ENCODE measurements around the gene EIPR1. TPM values are rescaled to one million over a fixed set of nuclear protein-coding genes. Genes with fewer than 3 reads are reported as not detected.
A peak's percentile ranks its signal among the peaks of the same experiment; 100 is the strongest.

Gene EIPR1
- total RNA-seq, 1 donor from 2014 or later, result 32.0 TPM

DNA sequence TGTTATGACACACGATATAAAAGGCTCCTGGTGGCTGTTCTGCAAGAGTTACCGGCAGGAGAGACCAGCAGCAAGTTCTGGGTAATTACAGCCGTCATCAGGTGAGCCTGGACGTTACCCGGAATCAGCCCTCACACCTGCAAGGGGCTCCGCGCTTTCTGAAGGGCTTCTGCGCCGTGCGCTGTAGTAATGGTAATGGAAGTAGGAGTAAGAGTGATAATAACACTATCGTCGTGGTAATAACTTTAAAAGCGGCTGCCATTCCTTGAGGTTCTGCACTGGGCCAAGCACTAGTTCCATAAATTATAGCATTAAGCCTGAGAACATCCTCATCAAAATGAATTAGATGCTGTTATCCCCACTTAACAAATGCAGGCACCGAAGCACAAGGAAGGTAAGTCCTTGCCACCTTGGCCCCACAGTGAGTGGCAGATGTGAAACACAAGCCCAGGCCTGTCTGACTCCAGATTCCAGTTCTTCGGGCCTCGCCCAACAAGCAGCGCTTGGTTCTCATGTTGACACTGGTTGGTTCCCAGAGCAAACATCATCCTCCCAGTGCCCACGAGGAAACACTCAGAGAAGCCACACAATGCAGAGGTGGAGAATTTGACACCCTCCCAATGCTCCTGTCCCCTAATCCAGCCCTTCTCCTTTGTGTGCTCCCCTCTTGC lies 205.2 kb downstream of the EIPR1 start:
- Mint-ChIP-seq H3K9me3 (ENCODE audit: low read depth) (no peaks in the 10 kb centered on the region), H3K27me3 (no peaks in the 10 kb centered on the region), H3K27ac (no peak overlapping the region), H3K4me3 (ENCODE audit: low read depth) (no peak overlapping the region), H3K4me1 (ENCODE audit: low read depth) (peaks cover 7% of the 10 kb centered on the region), H3K36me3 (ENCODE audit: insufficient read depth) (peaks cover 6% of the 10 kb centered on the region)
- DNase-seq (ENCODE audit: low spot score, unreplicated experiment), result no peak
- TF ChIP-seq, protein P1, sequence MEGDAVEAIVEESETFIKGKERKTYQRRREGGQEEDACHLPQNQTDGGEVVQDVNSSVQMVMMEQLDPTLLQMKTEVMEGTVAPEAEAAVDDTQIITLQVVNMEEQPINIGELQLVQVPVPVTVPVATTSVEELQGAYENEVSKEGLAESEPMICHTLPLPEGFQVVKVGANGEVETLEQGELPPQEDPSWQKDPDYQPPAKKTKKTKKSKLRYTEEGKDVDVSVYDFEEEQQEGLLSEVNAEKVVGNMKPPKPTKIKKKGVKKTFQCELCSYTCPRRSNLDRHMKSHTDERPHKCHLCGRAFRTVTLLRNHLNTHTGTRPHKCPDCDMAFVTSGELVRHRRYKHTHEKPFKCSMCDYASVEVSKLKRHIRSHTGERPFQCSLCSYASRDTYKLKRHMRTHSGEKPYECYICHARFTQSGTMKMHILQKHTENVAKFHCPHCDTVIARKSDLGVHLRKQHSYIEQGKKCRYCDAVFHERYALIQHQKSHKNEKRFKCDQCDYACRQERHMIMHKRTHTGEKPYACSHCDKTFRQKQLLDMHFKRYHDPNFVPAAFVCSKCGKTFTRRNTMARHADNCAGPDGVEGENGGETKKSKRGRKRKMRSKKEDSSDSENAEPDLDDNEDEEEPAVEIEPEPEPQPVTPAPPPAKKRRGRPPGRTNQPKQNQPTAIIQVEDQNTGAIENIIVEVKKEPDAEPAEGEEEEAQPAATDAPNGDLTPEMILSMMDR (IDR thresholded peaks at IDR 0.05; ENCODE audit: unreplicated experiment), result no peak

DNA sequence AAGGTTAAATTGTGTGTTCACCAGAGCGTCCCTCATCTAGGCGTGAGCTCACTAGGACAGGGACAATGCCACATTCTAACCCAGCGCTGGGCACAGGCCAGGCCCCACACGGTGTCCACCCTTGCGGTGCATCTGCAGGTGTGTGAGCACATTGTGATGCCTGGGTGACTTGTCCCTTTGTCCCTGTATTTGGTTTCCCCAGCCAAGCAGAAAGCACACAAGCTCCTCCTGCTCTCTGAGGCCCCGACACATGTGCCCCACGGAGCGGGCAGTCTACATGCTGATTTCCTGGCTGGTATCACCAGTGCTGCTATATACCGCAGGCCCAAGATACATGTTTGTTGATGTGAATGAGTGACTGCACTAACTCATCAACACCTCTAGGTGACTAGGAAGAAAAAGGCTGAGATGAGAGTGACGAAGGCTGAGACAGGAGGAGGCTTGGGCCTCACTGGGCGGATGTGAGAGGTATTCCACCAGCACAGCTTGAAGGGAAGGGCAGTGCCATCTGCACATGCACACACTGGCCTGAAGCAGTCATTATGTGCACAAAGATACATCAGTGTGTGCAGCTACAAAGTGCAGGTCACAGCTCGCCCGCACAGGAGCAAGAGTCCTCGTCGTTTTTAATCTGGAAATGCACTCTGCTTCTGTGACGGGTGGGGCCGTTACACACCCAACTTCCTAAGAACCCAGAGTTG lies 205.9 kb downstream of the EIPR1 start:
- TF ChIP-seq, protein P1 (IDR thresholded peaks at IDR 0.05; ENCODE audit: unreplicated experiment), result no peak
- H3K27ac Mint-ChIP-seq, result no peak overlapping the region
- peaks cover 7% of the 10 kb centered on the region for H3K4me1 Mint-ChIP-seq (ENCODE audit: low read depth)
- DNase-seq (ENCODE audit: low spot score, unreplicated experiment), result no peak
- H3K27me3 Mint-ChIP-seq, result no peaks in the 10 kb centered on the region
- no peak overlapping the region for H3K4me3 Mint-ChIP-seq (ENCODE audit: low read depth)
- peaks cover 8% of the 10 kb centered on the region for H3K36me3 Mint-ChIP-seq (ENCODE audit: insufficient read depth)
- no peaks in the 10 kb centered on the region for H3K9me3 Mint-ChIP-seq (ENCODE audit: low read depth)

GRCh38 chr2:3170792-3171455 lies 206.7 kb downstream of the EIPR1 start:
- no peaks in the 10 kb centered on the region for H3K9me3 Mint-ChIP-seq (ENCODE audit: low read depth)
- TF ChIP-seq, protein P1 (IDR thresholded peaks at IDR 0.05; ENCODE audit: unreplicated experiment), result no peak
- H3K4me3 Mint-ChIP-seq (ENCODE audit: low read depth), result no peak overlapping the region
- peaks cover 13% of the 10 kb centered on the region for H3K36me3 Mint-ChIP-seq (ENCODE audit: insufficient read depth)
- H3K27ac Mint-ChIP-seq, result no peak overlapping the region
- H3K27me3 Mint-ChIP-seq, result no peaks in the 10 kb centered on the region
- H3K4me1 Mint-ChIP-seq (ENCODE audit: low read depth), result peaks cover 7% of the 10 kb centered on the region
- no peak for DNase-seq (ENCODE audit: low spot score, unreplicated experiment)

DNA sequence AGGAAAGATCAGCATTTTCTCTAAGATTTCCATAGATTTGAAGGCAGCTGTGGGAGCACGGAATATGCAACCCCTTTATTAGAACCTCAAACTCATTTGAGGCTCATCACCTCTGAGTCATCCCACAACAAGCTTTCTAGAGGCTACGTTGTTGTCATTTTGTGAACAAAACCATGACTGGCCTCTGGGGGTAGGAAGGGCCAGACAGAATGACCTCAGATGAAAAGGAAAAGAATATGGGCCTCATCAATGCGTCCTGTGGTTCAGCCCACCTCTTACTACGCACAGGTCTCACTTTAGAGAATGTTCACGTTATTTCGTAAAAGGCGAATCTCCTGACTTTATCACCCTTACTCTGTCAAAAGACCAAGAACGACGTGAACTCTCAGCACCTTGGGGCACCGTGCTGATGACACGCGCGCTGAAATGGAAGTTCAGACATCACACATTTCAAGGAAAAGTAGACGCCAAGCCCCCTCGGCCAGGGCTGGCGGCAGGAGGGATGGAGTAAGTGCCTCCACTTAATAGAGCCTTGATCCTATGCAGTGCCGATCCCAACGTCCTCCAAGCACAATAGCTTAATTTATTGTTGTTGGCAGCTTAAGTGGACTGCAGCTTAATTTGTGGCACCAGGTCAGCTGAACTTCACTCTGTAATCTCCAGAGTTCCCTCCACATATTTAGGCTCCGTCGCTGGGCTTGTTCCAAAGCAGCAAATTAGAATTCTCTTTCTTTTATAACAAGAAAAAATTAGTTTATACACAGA lies 208.3 kb downstream of the EIPR1 start:
- peaks cover 8% of the 10 kb centered on the region for H3K9me3 Mint-ChIP-seq (ENCODE audit: low read depth)
- no peak for DNase-seq (ENCODE audit: low spot score, unreplicated experiment)
- H3K27ac Mint-ChIP-seq, result peak overlapping the region; percentile 56
- TF ChIP-seq, protein P1 (IDR thresholded peaks at IDR 0.05; ENCODE audit: unreplicated experiment), result no peak
- H3K4me3 Mint-ChIP-seq (ENCODE audit: low read depth), result no peak overlapping the region
- H3K4me1 Mint-ChIP-seq (ENCODE audit: low read depth), result peaks cover 7% of the 10 kb centered on the region
- H3K27me3 Mint-ChIP-seq, result no peaks in the 10 kb centered on the region
- H3K36me3 Mint-ChIP-seq (ENCODE audit: insufficient read depth), result peaks cover 25% of the 10 kb centered on the region
